CD4-positive, alpha-beta T cell treated with Interleukin-12 subunit alpha and Interleukin-12 subunit beta, for 1 hour (primary cell): ENCODE measurements around the gene ZBTB21.
A peak's percentile ranks its signal among the peaks of the same experiment; 100 is the strongest.
"Not testable (repeated sequence)": the region's sequence is repeated elsewhere in the genome, so short reads cannot be mapped to it uniquely, and the experiment has no call there.

Experiments
- DNase-seq: peaks from one replicate; pipeline ENCODE4 v3.0.0-alpha.2; 2020

ZBTB21 gene

DNA sequence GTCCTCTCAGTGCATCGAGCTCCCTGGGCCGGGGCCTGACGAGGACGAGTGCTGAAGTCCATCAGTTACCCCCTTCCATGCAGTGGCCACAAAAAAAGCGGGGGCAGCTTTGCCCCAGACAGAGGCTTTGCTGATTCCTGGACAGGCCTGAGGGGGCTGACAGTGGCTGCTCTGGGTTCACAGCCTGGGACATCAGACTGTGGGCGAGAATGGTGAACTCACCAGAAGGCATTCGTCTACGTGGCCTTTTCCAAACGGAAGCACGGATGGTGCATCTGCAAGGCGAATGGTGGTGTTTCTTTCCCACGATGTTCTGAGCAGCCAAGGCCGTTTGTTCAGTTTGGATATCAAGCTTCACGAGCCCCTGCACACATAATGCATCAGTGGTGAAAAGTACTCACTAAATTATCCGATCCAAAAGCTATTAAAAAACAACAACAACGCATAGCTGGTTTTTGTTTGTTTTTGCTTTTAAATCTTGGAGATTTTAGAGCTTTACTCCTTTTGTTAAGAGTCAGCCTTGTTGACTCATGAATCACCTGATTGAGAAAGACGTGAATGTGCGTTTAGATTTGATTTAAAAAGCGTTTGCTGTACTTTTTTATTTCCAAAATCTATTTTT lies 6.3 kb upstream of the ZBTB21 start:
- DNase-seq = no peak

DNA sequence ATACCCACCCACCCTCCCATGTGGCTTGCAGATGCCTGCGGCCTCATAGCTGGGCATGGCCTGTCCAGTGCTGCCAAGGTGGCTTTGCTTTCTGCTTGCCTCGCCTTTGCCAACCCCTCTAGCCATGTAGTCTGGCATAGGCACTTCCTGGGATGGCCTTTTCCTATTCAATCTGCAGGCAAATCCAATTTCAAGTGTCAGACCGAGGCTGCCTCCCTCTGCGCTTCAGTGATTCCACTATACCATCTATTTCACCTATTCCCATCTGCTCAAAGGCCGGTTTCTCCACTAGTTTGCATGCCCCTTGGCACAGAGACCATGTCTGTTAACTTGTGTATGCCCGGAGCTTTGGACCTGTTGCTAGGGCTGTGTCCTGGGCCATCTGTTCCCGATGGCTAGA lies 3.8 kb upstream of the ZBTB21 start:
- no peak for DNase-seq

DNA sequence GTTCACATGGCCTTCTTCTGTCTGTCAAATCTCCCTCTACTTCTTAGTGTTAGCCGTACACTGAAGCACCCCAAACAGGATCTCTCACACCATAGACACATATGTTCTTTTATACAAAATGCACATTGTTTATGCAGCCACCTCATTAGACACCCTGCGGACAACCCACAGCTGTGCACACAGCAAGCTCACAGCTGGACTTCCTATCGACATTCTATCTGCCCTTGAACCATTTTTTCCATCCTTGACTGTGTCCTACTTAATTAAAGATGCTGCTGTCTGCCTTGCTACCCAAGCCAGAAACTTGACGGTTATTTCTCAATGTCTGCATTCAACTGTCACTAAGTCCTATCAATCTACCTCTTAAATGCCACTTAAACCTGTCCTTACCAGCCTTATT lies 3.2 kb upstream of the ZBTB21 start:
- no peak for DNase-seq

DNA sequence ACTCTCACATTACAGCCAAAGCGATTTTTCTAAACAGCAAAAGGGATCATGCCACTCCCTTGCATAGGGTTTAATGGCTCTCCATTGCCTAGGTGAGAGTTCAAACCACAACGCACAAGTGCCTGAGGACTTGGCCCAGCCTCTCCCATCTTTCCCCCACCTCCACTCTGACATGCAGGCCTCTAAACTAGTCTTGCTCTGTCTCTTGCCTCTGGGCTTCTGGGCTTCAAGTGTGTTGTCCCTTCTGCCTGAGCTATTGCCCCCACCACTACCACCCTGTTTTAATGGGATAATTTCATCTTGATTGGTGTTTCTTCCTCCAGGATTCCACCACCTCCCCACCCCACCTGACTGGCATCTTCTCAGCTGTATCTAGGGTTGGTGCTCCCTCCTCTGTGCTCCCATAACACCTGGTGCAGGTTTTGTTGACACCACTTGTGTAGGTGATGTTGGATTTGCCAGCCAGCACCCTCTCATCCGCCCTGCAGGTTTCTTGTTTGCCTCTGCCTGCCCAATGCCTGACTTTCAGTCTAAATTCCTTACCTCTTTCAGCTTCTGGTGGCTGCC lies 2.7 kb upstream of the ZBTB21 start:
- no peak for DNase-seq

DNA sequence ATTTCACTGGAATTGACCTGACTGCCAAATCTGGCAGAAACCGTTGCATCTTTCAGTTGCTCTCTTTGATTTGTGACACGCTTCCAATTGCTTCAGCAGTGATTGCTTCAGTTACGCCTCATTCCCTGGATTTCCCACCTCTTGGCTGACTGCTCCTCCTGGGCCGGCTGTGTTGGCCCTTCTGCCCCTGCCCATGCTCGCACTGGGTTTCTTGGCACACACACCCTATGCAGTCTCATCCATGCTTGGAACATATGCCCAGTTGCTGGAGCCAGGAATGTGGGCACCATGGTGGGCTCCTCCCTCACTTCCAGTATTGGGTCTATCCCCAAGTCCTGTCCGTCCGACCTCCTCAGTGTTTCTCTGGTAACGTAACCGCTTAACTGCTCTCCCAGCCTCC lies 2.2 kb upstream of the ZBTB21 start:
- DNase-seq = no peak

DNA sequence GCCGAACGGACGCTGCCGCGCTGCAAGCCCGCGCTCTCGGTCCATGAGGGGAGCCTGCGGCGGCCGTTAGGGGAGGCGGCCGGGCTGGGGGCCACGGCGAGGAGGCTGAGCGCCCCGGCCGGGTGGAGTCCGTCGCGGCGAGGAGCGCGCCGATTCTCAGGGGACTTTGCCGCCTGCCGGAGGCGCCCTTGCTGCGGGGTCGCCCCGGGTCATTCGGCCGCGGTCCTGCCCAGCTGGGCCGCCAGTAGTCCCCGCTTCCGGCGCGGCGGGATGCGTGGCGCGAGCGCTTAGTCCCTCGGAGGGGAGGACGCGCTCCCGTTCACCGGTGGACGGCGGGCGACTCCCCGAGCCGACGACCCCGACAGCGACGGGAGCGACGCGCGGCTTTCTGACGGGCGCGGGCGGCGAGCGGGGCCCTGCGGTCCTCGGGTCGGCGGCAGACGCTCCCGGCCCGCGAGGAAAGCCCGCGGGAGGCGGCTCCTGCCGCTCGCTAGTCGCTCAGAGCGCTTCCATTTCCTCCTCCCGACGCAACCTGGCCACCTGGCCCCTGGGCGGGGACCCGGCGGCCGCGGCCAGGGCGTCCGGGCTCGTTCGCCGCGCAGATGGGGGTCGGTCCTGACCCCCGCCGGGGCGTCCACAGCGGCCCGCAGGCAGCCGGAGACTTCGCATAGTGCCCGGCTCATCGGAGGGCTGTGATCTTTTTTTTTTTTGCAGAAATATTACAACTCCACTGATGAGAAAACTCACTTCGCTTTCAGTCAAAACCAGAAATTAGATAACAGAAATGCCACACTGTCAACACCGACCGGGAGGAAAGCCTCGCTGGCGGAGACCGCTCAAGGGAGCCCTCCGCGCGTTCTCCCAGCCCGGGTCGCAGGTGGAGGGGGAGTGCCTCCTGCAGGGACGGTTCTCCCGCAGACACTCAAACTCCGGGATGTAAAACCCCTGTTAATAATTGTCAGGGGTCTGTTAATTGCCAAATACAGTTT lies 641 bp upstream of the ZBTB21 start:
- DNase-seq = peak; percentile 32

DNA sequence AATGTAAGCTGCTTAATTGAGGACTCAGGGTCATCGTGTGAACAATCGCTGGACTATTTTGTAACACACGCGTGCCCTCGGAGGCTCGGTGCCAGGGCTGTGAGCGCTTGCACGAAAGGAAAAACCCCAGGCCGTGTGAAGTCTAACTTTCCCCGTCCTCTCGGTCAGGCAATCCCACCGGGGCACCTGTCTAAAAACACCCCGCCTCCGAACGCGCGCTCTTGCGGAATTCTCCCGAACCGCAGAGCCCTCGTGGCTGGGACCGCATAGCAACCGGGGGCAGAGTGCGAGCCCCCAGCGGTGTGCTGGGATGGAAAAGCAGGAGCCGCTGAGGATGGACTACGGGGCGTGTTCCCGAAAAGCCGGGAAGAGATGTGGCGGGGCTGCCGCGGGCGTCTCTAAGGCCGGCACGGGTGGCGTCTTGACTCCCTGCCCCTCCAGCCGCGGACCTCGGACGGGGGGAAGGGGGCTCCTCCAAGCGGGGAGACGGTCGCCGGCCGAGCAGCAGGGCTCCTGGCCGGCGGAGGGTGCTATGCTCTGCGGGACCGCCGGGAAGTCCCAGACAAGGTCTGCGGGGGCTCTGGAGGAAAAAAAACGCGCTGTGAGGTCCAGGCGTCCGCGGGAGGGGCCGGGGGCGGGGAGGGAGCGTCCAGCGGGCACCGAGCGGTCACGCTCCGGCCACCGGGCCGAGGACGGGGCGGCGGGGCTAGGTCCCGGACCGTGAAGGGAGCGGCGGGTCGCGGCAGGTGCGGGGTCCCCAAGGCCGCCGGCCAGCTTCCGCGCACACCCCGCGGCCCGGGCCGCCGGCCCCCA lies 936 bp downstream of the ZBTB21 start:
- DNase-seq = peak; percentile 52

DNA sequence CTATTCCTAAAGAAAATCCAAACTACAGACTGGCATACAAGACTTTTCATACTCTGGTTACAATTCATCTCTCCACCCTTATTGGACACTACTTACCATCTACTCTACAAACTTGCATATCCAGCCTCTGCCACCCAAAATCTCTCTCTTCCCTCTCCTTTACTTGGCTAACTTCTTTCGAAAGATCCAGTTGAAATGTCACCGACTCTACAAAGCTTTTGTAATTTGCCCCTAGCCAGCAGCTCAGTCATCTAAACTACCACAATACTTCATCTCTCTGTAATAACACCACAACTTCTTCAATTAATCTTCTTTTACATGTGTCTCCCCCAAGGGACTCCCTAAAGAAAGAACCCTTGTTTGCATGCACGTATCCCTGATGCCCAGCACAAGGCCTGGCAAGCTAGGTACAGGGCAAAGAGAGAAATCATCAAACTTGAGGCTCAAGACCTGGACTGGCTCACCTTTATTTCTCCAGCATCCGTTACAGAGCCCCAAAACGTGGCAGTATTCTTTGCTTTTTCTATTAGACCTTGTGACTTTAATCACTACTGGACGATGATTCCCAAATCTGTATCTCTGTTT lies 2.7 kb downstream of the ZBTB21 start:
- DNase-seq = no peak

DNA sequence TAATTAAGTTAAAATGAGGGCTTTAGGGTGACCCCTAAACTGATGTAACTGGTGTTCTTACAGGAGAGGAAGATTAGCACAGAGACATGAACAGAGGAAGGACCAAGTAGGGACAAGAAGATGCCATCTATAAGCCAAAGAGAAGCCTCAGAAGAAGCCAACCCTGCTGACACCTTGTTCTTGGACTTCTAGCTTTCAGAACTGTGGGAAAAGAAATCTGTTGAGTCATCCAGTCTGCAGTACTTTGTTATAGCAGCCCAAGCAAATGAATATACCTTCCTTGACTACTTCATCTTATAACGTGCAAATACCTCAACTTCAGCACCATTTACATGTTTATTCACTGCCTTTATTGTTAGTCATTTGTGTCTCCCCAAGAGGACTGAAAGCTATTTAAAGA lies 3.4 kb downstream of the ZBTB21 start:
- DNase-seq = no peak

DNA sequence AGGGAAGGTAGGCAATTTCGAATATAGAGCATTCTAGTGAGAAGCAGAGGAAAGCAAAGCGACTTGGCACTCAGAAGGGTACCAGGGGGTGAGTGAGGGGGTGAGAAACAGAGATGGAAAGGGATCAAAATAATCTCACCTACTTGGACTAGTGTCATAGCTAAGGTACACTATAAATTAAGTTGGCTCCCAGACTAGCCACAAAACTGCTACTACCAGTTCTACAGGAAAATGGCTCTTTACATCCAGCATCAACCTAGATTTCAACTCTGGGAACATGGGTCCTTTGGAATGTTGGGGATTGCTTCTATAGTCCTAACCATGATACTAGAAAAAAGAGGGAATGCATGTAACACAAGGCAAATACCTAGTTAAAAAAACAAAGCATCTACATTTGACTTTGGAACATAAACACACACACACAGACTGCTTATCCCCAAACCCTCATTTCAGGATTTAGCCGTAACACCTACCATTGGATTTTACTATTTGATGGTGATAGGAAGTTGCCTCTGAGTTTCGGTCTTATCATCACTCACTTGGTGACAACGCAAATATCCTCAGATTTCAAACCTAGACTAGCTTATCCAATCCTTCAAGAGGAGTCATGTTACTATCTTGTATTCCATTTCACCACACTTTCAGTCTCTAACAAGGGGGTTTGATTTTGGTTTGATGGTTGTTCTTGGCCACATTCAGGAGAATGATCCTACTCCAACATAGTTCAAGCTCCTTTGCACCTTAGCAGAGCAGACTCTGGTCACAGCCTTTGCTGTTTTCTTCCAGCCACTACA lies 5.6 kb downstream of the ZBTB21 start:
- DNase-seq = no peak

DNA sequence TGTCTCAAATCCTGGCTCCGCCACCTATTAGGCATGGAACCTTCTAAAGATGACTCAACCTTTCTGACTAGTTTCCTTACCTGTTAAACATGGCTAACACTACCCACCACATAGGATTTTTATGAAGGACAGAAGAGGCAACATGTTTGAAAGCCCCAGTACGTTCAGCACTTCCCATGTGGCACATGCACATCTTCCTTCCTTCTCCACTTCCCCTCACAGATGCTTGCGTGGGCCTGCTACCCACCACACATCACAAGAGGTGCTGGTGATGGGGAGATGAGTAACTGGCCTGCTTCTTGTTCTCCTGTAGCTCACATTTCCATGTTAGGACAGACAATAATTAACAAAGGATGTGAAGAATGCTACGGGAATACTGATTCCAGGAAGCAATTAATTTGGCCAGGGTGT lies 7.1 kb downstream of the ZBTB21 start:
- DNase-seq = no peak

DNA sequence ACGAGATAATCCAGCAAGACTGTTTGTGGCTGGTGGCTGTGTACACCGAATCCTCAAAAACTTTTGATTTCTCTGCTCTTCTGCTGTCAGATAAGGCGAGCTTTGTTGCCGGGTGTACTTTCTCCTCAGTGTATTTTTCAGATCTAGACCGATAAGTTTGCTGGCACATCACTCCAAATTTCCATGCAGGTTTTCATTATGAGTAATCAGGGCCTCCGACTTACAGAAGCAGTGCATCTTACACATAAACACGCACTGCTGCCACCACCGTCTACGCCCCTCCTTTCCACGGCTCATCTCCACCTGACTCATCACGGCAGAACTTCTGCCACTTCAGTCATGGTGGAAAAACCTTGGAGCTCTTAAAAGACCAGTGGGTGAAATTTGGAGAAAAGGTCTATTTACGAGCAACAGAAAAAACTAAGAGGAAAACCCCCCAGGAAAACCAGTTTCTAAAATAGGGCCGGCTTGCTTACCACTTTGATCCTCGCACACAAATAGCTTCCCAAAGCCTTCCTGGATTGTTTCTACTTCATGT lies 7.7 kb downstream of the ZBTB21 start:
- peak; percentile 44 for DNase-seq

DNA sequence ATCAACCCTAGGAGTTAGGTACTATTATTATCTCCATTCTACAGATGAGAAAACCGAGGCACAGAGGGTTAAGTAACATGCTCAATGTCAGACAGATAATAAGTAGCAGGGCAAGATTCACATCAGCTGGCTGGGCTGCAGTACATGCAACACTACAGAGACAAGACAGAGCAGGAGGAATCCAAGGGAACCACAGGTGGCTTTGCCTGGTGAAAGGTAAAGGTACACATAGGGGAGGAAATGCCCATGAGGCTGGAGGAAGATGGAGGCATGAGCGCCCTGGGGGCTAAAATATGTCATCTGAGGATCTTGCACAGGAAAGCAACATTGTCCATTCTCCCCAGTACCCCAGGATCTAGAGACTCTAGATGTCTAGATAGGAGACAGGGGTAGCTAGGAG lies 8.4 kb downstream of the ZBTB21 start:
- DNase-seq = no peak

DNA sequence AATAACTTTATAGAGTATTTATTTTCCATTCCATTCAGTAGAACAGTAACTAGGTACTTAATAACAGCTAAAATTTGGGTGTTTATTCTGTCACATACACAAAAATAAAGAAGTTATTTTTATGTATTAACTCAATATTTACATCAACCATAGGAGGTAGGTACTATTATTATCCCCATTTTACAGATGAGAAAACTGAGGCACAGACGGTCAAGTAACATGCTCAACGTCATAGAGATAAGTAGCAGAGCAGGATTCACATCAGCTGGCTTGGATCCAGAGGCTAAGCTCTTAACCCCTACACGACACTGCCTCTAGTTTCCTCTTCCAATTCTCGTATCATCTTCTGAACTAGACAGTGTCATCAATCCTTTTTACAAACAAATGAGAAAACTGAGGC lies 9.3 kb downstream of the ZBTB21 start:
- no peak for DNase-seq

DNA sequence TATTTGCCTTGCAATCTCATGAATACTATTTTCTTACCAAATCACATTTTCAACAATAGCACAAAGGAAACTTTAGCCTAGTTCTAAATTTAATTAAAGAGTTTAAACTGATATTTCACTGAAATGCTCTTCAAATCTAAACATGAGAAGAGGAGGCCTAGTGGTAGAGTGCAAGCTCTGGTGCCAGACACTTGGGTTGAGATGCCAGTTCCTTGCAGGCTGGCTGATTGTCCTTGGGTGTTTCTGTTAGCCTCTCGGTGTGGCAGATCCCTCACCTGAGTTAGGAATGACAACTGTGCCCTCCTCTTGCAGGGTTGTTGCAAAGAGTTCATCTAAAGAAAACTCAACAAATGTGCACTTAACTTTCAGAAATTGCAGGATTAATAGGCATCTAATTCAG lies 12.5 kb downstream of the ZBTB21 start:
- no peak for DNase-seq

DNA sequence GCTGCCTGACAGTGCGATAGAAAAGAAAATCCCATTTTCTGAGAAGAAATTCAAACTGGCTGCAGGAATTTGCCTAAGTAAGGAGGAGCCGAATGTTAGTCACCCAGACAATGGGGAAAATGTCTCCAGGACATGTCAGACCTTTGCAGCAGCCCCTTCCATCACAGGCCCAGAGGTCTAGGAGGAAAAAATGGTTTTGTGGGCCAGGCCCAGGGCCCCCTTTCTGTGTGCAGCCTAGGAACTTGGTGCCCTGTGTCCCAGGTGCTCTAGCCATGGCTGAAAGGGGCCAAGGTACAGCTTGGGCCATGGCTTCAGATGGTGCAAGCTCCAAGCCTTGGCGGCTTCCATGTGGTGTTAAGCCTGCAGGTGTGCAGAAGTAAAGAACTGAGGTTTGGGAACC lies 14.6 kb downstream of the ZBTB21 start:
- no peak for DNase-seq

DNA sequence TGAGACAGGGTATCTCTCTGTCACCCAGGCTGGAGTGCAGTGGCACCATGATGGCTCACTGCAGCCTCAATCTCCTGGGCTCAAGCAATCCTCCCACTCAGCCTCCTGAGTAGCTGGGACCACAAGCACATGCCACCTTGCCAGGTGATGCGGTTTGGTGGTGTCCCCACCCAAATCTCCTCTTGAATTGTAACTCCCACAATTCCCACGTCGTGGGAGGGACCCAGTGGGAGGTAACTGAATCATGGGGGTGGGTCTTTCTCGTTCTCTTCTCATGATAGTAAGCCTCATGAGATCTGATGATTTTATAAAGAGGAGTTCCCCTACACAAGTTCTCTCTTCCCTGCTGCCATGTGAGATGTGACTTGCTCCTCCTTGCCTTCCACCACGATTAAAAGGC lies 15.5 kb downstream of the ZBTB21 start:
- DNase-seq = not testable (repeated sequence)

DNA sequence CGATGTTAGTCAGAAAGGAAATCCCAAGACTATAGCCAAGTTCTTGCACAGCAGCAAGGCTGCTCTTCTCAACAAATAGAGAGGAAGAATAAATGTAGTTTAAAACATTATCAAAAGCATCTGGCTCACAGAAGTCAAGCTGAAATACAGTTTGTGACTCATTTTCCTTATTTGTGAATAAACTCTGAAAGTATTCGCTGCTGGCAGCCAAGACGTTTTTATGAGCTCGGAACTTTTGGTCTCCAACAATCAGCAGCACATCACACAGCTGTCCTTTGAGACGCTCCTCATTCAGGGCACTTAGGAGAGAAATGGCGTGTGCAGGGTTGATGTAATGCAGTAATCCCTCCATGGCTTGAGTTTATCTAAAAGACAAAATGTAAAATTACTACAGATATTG lies 16.4 kb downstream of the ZBTB21 start:
- no peak for DNase-seq

DNA sequence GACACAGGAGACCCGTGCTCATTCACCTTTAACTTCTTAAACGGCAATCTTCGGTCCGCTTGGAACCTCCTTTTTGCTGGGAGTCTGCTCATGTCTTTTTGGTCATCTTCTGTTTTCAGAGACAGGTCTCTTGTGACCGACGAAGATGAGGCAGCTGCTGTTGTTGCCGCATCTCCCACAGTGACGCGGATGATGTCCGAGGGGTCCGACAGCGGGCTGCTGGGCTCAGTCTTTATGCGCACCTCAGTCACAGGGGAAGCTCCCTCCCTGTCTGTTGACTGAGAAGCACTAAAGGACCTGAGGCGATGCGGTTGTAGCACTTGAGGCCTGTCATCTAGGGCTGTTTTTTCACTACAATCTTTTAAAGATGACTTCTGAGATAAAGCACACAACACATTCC lies 17.6 kb downstream of the ZBTB21 start:
- no peak for DNase-seq

DNA sequence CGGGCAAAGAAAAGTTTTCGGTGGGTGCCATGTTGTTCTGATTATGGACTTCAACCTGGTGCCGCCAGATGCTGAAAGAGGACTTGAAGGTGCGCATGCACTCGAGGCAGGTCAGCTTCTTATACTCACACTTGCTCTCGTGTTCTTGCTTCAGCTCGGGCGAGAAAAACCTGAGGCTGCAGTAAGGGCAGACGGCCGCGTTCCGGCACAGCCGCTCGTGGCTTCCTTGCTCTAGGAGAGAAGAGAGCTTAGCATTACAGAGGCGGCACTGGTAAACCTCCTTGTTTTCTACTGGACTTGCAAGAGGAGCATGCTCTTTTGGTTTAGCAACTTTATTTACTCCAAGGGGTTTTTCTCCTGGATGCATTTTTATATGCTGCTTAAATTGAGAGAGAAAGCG lies 18.5 kb downstream of the ZBTB21 start:
- DNase-seq = no peak

DNA sequence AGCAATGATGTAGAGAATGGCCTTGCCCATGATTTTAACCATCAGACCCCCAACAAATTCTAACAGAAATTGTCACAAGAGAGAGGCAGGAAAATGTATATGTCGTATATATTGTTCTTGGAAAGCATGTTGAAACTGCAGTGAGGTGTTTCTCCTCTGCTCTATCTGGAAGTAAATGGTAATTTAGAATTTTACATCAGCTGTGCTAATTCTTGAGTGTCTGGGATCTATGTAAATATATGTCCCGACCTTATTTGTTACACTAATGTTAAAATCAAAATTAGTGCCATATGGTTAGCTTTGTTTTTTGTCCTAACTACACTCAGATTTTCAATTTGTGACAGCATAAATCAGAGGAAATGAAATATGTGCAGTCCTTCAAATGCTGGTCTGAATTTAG lies 20.5 kb downstream of the ZBTB21 start:
- DNase-seq = no peak

DNA sequence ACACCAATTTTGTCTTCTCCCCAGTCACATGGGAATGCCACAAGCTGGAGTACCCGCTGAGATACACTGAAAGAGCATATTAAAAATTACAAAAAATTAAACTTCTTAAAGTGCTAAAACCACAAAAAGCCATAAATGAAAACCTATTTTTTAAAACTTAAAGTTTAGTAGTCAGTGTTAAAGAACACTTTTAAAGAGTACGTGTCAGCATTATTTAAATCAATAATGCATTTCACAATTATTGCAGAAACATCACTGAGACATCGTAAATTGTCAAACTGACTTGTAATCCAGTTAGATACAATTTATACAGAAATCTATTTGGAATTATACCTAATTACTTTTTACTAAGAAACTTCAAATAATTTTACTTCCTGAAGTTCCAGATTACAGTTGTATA lies 22.9 kb downstream of the ZBTB21 start:
- no peak for DNase-seq
